ENCODE results near the gene POLA1. TPM values are rescaled to one million over a fixed set of nuclear protein-coding genes. Genes with fewer than 3 reads are reported as not detected.

Gene POLA1
- total RNA-seq, 1 donor from 2014 or later: 12.3 TPM

DNA sequence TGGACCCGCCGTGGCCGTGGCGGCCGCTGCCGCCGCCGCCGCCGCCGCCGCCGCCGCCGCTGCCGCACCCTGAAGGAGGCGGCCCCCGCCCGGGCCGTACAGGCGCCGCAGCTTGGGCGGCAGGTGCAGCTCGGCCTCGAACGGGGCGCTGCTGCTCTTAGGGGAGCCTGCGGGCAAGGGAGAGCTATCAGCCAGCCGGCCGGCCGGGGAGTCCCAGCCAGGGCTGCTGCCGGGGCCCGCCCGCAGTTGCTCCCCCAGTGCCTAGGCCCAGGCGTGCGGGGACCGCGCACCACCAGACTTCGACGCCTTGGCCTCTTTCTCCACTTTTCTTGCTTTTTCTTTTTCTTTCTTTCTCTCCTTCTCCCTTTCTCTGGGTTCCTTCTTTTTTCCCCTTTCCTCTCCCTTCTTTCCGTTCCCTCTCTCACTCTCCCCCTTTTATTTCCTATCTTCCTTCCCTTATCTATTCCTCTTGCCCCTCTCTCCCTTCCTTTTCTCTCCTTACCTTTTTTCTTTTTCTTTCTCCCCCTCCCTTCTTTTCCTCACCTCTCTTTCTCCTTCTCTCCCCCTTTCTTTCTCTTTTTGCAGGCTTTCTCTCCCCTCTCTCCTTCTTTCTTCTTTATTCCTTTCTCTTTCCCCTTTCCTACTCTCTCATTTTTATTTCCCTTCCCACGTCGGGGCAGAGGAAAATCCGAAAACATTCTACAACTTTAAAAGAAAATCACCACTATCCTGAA lies 320.1 kb downstream of the POLA1 start:
- H3K36me3 ChIP-seq: no peaks in the 10 kb centered on the region
- no peak overlapping the region for H3K27ac ChIP-seq
- DNase-seq (no peak), ATAC-seq (no peak)
- intact Hi-C loops (cut with DNase I): no loop called here
- H3K4me3 ChIP-seq: no peak overlapping the region
- H3K4me1 ChIP-seq: no peaks in the 10 kb centered on the region
- H3K9me3 ChIP-seq: no peaks in the 10 kb centered on the region
- TF ChIP-seq, protein P1, sequence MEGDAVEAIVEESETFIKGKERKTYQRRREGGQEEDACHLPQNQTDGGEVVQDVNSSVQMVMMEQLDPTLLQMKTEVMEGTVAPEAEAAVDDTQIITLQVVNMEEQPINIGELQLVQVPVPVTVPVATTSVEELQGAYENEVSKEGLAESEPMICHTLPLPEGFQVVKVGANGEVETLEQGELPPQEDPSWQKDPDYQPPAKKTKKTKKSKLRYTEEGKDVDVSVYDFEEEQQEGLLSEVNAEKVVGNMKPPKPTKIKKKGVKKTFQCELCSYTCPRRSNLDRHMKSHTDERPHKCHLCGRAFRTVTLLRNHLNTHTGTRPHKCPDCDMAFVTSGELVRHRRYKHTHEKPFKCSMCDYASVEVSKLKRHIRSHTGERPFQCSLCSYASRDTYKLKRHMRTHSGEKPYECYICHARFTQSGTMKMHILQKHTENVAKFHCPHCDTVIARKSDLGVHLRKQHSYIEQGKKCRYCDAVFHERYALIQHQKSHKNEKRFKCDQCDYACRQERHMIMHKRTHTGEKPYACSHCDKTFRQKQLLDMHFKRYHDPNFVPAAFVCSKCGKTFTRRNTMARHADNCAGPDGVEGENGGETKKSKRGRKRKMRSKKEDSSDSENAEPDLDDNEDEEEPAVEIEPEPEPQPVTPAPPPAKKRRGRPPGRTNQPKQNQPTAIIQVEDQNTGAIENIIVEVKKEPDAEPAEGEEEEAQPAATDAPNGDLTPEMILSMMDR (IDR thresholded peaks at IDR 0.05): no peak
- peaks cover 80% of the 10 kb centered on the region for H3K27me3 ChIP-seq (ENCODE audit: low read depth)

DNA sequence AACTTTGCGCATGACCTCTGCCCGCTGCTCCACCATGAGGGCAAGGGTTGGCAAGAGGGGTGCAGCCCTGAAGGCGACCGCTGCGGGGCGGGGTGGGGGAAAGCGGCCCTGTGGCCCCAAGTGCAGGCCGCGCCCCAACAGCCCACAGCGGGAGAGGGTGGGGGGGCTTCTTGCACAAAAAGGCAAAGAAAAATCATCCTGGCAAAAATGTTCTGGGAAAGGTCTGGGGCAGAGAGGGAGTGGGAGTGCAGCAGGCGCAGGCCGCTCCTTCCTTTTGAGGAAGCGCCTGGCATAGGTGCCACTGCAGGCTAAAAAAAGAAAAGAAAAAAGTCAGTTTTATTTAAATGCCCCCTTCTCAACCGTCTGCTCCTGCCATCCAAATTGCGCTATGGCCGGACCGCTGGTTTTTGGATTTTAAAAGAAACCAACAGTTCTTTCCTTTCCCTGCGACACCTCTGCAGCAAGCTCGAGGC lies 320.7 kb downstream of the POLA1 start:
- intact Hi-C loops (cut with DNase I): no loop called here
- Histone ChIP-seq H3K4me1 (no peaks in the 10 kb centered on the region), H3K27ac (no peak overlapping the region), H3K9me3 (no peaks in the 10 kb centered on the region), H3K27me3 (ENCODE audit: low read depth) (peaks cover 83% of the 10 kb centered on the region), H3K4me3 (no peak overlapping the region), H3K36me3 (no peaks in the 10 kb centered on the region)
- DNase-seq (no peak), ATAC-seq (no peak)
- TF ChIP-seq, protein P1 (IDR thresholded peaks at IDR 0.05): no peak

DNA sequence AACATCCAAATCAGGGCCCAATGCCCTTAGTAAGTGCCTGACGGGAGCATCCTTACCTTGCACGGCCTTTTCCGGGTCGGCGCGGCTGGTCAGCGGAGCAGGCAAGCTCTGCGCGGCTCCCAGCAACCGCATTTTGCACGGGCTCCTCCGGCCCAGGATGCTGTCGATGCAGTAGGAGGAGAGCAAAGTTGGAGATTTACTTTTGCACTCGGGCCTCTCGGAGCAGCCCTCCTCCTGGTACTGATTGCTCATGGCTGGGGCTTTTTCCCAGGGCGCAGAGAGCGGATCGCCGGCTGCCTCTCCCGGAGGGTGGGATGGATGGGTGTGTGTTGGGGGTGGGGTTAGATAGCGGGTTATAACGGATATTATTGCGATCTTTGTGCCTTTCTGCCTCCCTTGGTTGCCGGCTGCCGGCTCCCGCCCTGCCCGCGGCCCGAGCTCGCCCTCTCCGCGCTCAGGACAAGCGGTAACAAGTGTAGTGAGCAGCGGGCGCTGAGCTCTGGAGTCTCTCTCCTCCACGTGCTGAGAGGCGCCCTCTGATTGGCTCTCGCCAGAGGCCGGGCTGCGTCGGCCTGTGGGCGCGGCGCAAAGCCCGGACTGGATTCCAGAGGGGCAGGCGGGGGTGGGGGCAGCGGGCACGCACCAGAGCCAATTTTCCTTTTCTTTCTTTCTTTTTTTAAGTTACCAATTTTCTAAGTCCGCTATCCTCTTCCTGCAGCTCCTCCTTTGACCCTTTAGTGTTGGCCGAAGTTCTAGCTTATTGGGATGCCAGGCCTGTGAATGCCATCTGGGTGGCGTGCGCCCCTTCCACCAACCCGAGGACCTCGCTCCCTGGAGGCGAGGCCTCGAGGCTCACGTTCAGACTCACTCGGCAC lies 322.0 kb downstream of the POLA1 start, which contains the start of gene ARX:
TSS of gene ARX (minus strand) at position 480 of the 875 bp plus-strand sequence. CDS start at position 252, 228 bp downstream.
- DNase-seq: no peak
- H3K4me1 ChIP-seq: peaks cover 4% of the 10 kb centered on the region
- no peaks in the 10 kb centered on the region for H3K36me3 ChIP-seq
- peak; percentile 76 to 82 for ATAC-seq
- H3K27ac ChIP-seq: no peak within 1 kb of the TSS
- intact Hi-C loops (cut with DNase I): no loop called here
- H3K4me3 ChIP-seq: no peak within 1 kb of the TSS
- H3K27me3 ChIP-seq (ENCODE audit: low read depth): peaks cover 93% of the 10 kb centered on the region
- H3K9me3 ChIP-seq: no peaks in the 10 kb centered on the region
- TF ChIP-seq, protein P1 (IDR thresholded peaks at IDR 0.05): no peak

DNA sequence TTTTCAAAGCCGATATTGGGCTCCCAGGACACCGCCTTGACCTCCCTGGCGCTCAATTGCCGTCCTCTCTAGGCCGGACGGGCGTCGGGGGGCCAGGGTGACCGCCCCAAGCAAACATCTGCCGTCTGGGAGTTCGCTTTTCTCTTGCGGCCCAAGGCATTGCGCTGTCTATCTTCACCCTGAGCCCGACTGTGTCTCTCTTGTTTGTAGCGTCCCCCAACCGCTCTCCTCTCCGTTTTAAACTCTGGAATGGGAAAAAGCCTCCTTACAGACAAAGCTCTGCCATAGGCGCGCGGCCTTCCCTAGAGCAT lies 322.6 kb downstream of the POLA1 start:
- H3K27ac ChIP-seq: no peak overlapping the region
- H3K4me1 ChIP-seq: peaks cover 10% of the 10 kb centered on the region
- H3K9me3 ChIP-seq: no peaks in the 10 kb centered on the region
- intact Hi-C loops (cut with DNase I): no loop called here
- TF ChIP-seq, protein P1 (IDR thresholded peaks at IDR 0.05): no peak
- H3K4me3 ChIP-seq: no peak overlapping the region
- no peaks in the 10 kb centered on the region for H3K36me3 ChIP-seq
- H3K27me3 ChIP-seq (ENCODE audit: low read depth): peaks cover 92% of the 10 kb centered on the region
- no peak for ATAC-seq
- no peak for DNase-seq

DNA sequence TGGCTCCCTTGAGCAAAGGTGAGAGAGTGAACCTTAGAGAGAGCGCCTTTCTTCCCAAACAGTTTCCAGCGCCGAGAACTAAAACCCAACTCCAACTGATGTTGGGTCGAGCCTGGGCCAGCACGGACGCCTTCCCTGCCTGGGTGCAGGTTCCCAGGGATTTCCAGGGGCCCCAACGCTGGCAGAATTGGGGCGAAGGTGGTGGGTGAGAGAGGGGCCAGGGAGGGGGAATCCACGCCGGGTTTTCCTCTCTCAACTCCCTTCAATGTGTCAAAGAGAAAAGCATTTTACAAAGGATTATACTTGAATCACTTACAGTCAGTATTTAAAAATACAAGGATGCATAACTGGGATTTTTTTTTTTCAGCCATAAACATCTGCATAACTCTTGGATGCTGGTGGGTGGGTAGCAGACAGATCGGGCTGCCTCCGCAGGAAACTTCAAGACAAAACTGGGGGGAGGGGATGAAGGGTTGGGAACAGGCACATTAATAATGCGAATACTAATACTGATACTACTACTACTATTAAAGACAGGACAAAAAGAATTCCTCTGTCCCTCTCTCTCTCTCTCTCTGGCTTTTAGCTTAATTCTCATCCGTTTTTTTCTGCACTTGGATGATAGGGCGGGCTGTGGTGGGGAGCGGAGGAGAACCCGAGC lies 323.4 kb downstream of the POLA1 start:
- no peaks in the 10 kb centered on the region for H3K36me3 ChIP-seq
- peaks cover 10% of the 10 kb centered on the region for H3K4me1 ChIP-seq
- peaks cover 92% of the 10 kb centered on the region for H3K27me3 ChIP-seq (ENCODE audit: low read depth)
- DNase-seq (no peak), ATAC-seq (no peak)
- TF ChIP-seq, protein P1 (IDR thresholded peaks at IDR 0.05): no peak
- no peak overlapping the region for H3K27ac ChIP-seq
- intact Hi-C loops (cut with DNase I): no loop called here
- H3K4me3 ChIP-seq: no peak overlapping the region
- H3K9me3 ChIP-seq: no peaks in the 10 kb centered on the region
